ENCODE data around the gene SHC2.

DNA sequence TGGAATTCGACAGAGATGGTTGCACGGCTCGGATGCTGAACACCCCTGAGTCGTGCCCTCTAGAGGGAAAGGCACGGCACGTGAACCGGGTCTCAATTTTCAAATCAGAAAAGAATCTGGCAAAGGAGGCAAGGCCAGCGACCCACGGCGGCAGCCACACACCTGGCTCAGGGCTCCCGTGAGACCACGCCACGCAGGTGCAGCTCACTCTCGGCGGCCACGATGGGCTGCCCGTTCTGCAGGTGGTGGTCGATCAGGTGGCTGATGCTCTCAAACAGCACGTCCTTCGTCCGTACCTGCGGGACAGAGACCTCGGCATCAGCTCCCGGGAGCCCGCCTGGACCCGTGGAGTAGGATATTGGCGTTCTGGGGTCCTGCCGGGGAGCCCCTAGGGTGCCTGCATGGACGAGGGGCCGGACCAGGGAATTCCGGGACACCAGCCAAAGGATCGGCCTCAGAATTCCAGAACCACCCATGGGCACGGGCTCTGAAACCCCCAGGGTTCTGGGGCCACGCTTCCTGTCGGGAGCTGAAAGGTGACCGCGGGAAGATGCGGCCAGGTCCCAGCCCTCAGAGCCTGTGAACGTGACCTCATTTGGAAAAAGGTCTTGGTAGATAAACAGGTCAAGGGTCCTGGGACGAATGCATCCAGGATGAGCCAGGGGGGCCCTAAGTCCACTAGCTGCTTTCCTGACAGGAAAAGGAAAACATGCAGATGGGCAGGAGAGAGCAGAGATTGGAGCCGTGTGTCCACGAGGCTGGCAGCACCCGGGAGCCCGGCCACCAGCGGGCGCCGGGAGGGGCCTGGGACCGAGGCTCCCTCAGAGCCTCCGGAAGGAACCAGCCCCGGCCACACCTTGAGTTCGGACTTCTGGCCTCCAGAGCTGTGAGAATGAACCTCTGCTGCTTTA lies 41.8 kb downstream of the SHC2 start:
- TF ChIP-seq, protein P1, sequence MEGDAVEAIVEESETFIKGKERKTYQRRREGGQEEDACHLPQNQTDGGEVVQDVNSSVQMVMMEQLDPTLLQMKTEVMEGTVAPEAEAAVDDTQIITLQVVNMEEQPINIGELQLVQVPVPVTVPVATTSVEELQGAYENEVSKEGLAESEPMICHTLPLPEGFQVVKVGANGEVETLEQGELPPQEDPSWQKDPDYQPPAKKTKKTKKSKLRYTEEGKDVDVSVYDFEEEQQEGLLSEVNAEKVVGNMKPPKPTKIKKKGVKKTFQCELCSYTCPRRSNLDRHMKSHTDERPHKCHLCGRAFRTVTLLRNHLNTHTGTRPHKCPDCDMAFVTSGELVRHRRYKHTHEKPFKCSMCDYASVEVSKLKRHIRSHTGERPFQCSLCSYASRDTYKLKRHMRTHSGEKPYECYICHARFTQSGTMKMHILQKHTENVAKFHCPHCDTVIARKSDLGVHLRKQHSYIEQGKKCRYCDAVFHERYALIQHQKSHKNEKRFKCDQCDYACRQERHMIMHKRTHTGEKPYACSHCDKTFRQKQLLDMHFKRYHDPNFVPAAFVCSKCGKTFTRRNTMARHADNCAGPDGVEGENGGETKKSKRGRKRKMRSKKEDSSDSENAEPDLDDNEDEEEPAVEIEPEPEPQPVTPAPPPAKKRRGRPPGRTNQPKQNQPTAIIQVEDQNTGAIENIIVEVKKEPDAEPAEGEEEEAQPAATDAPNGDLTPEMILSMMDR (IDR thresholded peaks at IDR 0.05): no peak
- TF ChIP-seq POLR2A (IDR thresholded peaks at IDR 0.05): no peak

All from adrenal gland (tissue), 5 donors.